ENCODE data around the gene ATP2B2.

- TF ChIP-seq RNF2 (IDR thresholded peaks at IDR 0.05; ENCODE audit: borderline replicate concordance, low read depth, low read length, missing control alignments, poor library complexity, severe bottlenecking) (no peak), BCL11A (IDR thresholded peaks at IDR 0.05; ENCODE audit: low read depth in 2 of 2, low read length in 2 of 2) (no peak), CBX8 (IDR thresholded peaks at IDR 0.05; ENCODE audit: borderline replicate concordance, low read depth, low read length) (no peak)
Observed at GRCh38 chr3:10430805-10431204, 74.6 kb downstream of the ATP2B2 start.

All from H1 (cell line).